Fibroblast of peridontal ligament (primary cell): ENCODE measurements around the gene SERPINB8.
A peak's percentile ranks its signal among the peaks of the same experiment; 100 is the strongest.
"Not testable (repeated sequence)": the region's sequence is repeated elsewhere in the genome, so short reads cannot be mapped to it uniquely, and the experiment has no call there.

ENCODE experiments used
- DNase-seq: peaks from one replicate; pipeline ENCODE4 v3.0.0-alpha.2; 2010; ENCODE audit errors: extremely low read depth

SERPINB8 gene

GRCh38 chr18:63969942-63970808 is at the start of gene SERPINB8:
Gene SERPINB8 (plus strand): TSS chr18:63970081. CDS start chr18:63978309, 8,228 bp downstream.
- peak; percentile 94 for DNase-seq

GRCh38 chr18:63922049-63922448 is 47.8 kb upstream of the SERPINB8 start:
- DNase-seq: no peak

- no peak for DNase-seq
These were observed 45.3 kb upstream of the SERPINB8 start for GRCh38 chr18:63924551-63924950.

GRCh38 chr18:63928331-63928730 is 41.5 kb upstream of the SERPINB8 start:
- no peak for DNase-seq

- not testable (repeated sequence) for DNase-seq
These were observed 40.5 kb upstream of the SERPINB8 start for GRCh38 chr18:63929369-63929768.

GRCh38 chr18:63930773-63931354 is 39.0 kb upstream of the SERPINB8 start:
- DNase-seq: no peak

GRCh38 chr18:63936156-63936931 is 33.5 kb upstream of the SERPINB8 start:
- DNase-seq: peak; percentile 43

- no peak for DNase-seq
These were observed 32.9 kb upstream of the SERPINB8 start for GRCh38 chr18:63936932-63937393.

GRCh38 chr18:63940008-63940407 is 29.9 kb upstream of the SERPINB8 start:
- DNase-seq: no peak

- not testable (repeated sequence) for DNase-seq
These were observed 29.3 kb upstream of the SERPINB8 start for GRCh38 chr18:63940543-63941050.

GRCh38 chr18:63947051-63947790 is 22.7 kb upstream of the SERPINB8 start:
- no peak for DNase-seq

- no peak for DNase-seq
These were observed 20.7 kb upstream of the SERPINB8 start, which contains the start of gene HMSD for GRCh38 chr18:63949068-63949737. Gene HMSD (plus strand): TSS chr18:63949301. CDS start chr18:63953456, 4,155 bp downstream.

GRCh38 chr18:63951302-63951705 is 18.6 kb upstream of the SERPINB8 start:
- no peak for DNase-seq

GRCh38 chr18:63953811-63954210 is 16.1 kb upstream of the SERPINB8 start:
- no peak for DNase-seq

GRCh38 chr18:63956755-63957154 is 13.1 kb upstream of the SERPINB8 start:
- DNase-seq: no peak

- no peak for DNase-seq
These were observed 9.0 kb upstream of the SERPINB8 start for GRCh38 chr18:63960891-63961290.

- DNase-seq: no peak
These were observed 8.4 kb upstream of the SERPINB8 start for GRCh38 chr18:63961435-63961980.

- no peak for DNase-seq
These were observed 7.7 kb upstream of the SERPINB8 start for GRCh38 chr18:63962137-63962536.

GRCh38 chr18:63963615-63964256 is 6.1 kb upstream of the SERPINB8 start:
- peak; percentile 78 for DNase-seq

- DNase-seq: no peak
These were observed 5.0 kb upstream of the SERPINB8 start for GRCh38 chr18:63964908-63965307.
